ENCODE data around the gene ANKRD49. TPM values are rescaled to one million over a fixed set of nuclear protein-coding genes. Genes with fewer than 3 reads are reported as not detected.

ANKRD49 gene
- total RNA-seq: 5.2 and 5.4 TPM in 2 replicates

GRCh38 chr11:94493281-94494125 lies at the start of gene ANKRD49, which contains the start of gene MRE11:
Gene ANKRD49 (plus strand): TSS chr11:94493984. CDS start chr11:94496694, 2,710 bp downstream.
Gene MRE11 (minus strand): TSS chr11:94493844. CDS start chr11:94492801, 1,043 bp downstream.

GRCh38 chr11:94511932-94512781 lies 18.4 kb downstream of the ANKRD49 start, which contains the start of gene C11orf97:
Gene C11orf97 (plus strand): TSS chr11:94512461. CDS start chr11:94512529, 68 bp downstream.

GRCh38 chr11:94543695-94544645 lies 50.2 kb downstream of the ANKRD49 start, which contains the start of gene FUT4:
Gene FUT4 (plus strand): TSS chr11:94543921. CDS start chr11:94544134, 213 bp downstream.

Other genes with a start within 250 kb of the ANKRD49 start
- not detected in 2 replicates for gene IZUMO1R, start 189.4 kb upstream of the ANKRD49 start, total RNA-seq
- under 0.01 TPM in 1 of 2 replicates, not detected in the other for gene GPR83, start 92.6 kb upstream of the ANKRD49 start, total RNA-seq
- 10.4 and 11.1 TPM in 2 replicates for gene MRE11, start 140 bp upstream of the ANKRD49 start, total RNA-seq
- gene C11orf97, start 18.5 kb downstream of the ANKRD49 start, total RNA-seq: not detected in 2 replicates
- gene FUT4, start 49.9 kb downstream of the ANKRD49 start, total RNA-seq: 2.7 and 3.5 TPM in 2 replicates
- 0.50 and 0.59 TPM in 2 replicates for gene PIWIL4, start 73.4 kb downstream of the ANKRD49 start, total RNA-seq